GM23248 (cell line): Measurements from ENCODE around the gene TPBGL.

Experiments
- EZH2 ChIP-seq: fragments of 200-600 bp; sonication (generic); IDR thresholded peaks from 2 replicates; pipeline ENCODE4 v1.6.1; 2018; ENCODE audit warnings: antibody characterized with exemption, mild to moderate bottlenecking; ENCODE audit not compliant: insufficient read depth, poor library complexity, severe bottlenecking
- EZH2phosphoT487 ChIP-seq: fragments of 200-600 bp; sonication (generic); IDR thresholded peaks from 2 replicates; pipeline ENCODE4 v1.6.1; 2018; ENCODE audit warnings: antibody characterized with exemption, moderate library complexity, mild to moderate bottlenecking, low read depth; ENCODE audit not compliant: insufficient read depth

GRCh38 chr11:75208446-75208845, 32.1 kb upstream of the TPBGL start:
- TF ChIP-seq EZH2phosphoT487 (no peak), EZH2 (no peak)
